Panc1 (cell line): ENCODE results near the gene GSTM5. TPM values are rescaled to one million over a fixed set of nuclear protein-coding genes. Genes with fewer than 3 reads are reported as not detected.
"Not testable (repeated sequence)": the region's sequence is repeated elsewhere in the genome, so short reads cannot be mapped to it uniquely, and the experiment has no call there.

Experiments
- ATAC-seq: fragments of 200-7000 bp; cut with Tn5 transposase; 2 replicates; pipeline ENCODE4 v1.9.1; 2020; ENCODE audit warnings: mild to moderate bottlenecking, moderate library complexity
- BruUV-seq: library from RNA; stranded (reverse); fragments of 400-500 nt; replicated peaks from 2 replicates; lab custom pipeline; 2021; lab: Mats Ljungman, UMichigan
- CTCF ChIA-PET: fragments of 300-600 bp; sonication (Branson Sonifier 250); formaldehyde crosslinking; loops from one replicate; lab custom pipeline; 2022; ENCODE audit warnings: antibody characterized with exemption; lab: Charles Lee
- POLR2A ChIA-PET: fragments of 300-600 bp; sonication (Branson Sonifier 250); formaldehyde crosslinking; loops from one replicate; lab custom pipeline; 2022; ENCODE audit warnings: antibody characterized with exemption; lab: Charles Lee
- DNase-seq: peaks from one replicate; pipeline ENCODE4 v3.0.0-alpha.2; 2010; ENCODE audit warnings: low read depth, low spot score
- H3K27ac ChIP-seq: 2 replicates; pipeline ENCODE4 v1.5.1; 2011; ENCODE audit warnings: mild to moderate bottlenecking, low read length, inconsistent platforms
- H3K27me3 ChIP-seq: fragments of 200-500 bp; sonication (Bioruptor generic); 2 replicates; pipeline ENCODE4 v1.6.0; 2014; ENCODE audit warnings: low read length, inconsistent platforms; ENCODE audit not compliant: control insufficient read depth, insufficient read depth
- H3K36me3 ChIP-seq: fragments of 200-500 bp; sonication (Bioruptor generic); 2 replicates; pipeline ENCODE4 v1.5.1; 2014; ENCODE audit warnings: inconsistent platforms, mild to moderate bottlenecking, low read length, moderate library complexity; ENCODE audit not compliant: control insufficient read depth, insufficient read depth
- H3K4me1 ChIP-seq: 2 replicates; pipeline ENCODE4 v1.5.1; 2011; ENCODE audit warnings: inconsistent platforms, mild to moderate bottlenecking, low read length, moderate library complexity; ENCODE audit not compliant: control insufficient read depth, insufficient read depth
- H3K4me3 ChIP-seq, 2 experiments: 2 replicates each; pipeline ENCODE4 v1.5.1; 2011 to 2012; ENCODE audit warnings: low read depth in 2 of 2, low read length in 2 of 2, mild to moderate bottlenecking in 2 of 2, inconsistent platforms in 1 of 2, moderate library complexity in 1 of 2
- H3K9me3 ChIP-seq: fragments of 200-500 bp; sonication (Bioruptor generic); 2 replicates; pipeline ENCODE4 v1.5.1; 2014; ENCODE audit warnings: low read depth, mild to moderate bottlenecking, inconsistent platforms, low read length, moderate library complexity; ENCODE audit not compliant: control insufficient read depth, insufficient read depth
- CTCF ChIP-seq: fragments of 450-650 bp; IDR thresholded peaks from 2 replicates; pipeline ENCODE4 v1.5.1; 2017; ENCODE audit warnings: mild to moderate bottlenecking
- POLR2AphosphoS5 ChIP-seq: IDR thresholded peaks from 2 replicates; pipeline ENCODE4 v1.6.1; 2012; ENCODE audit warnings: mild to moderate bottlenecking, low read depth, low read length, moderate library complexity
- REST ChIP-seq, 2 experiments: IDR thresholded peaks; 2 replicates each; pipeline ENCODE4 v1.6.1; 2011 to 2012; ENCODE audit warnings: low read depth in 2 of 2, control low read depth in 1 of 2, low read length in 1 of 2, mild to moderate bottlenecking in 1 of 2, moderate library complexity in 1 of 2; ENCODE audit not compliant: insufficient read depth in 1 of 2
- SIN3A ChIP-seq: IDR thresholded peaks from 2 replicates; pipeline ENCODE4 v1.6.1; 2012; ENCODE audit warnings: low read depth, mild to moderate bottlenecking, low read length, moderate library complexity, borderline replicate concordance; ENCODE audit not compliant: insufficient read depth
- TCF7L2 ChIP-seq: IDR thresholded peaks from 2 replicates; pipeline ENCODE4 v1.6.1; 2011; ENCODE audit warnings: mild to moderate bottlenecking, low read depth, low read length, inconsistent platforms
- in situ Hi-C: cut with HindIII; loops from 2 replicates; pipeline ENCODE4 v1.10.0; 2016; ENCODE audit warnings: low sequenced_read_pairs, low pct_unique_long_range_greater_than_20kb
- intact Hi-C: fragments of 100-400 bp; cut with micrococcal nuclease; formaldehyde crosslinking; loops from one replicate; pipeline ENCODE4 v1.10.0; 2022; ENCODE audit not compliant: unreplicated experiment
- total RNA-seq: library from RNA; stranded (reverse); gene quantifications from one replicate; pipeline ENCODE4 v1.2.1, GENCODE V29; 2021; ENCODE audit not compliant: unreplicated experiment

Gene GSTM5
- total RNA-seq, 1 experiment from 2014 or later, result not detected

- H3K27ac ChIP-seq, POLR2A ChIA-PET, H3K9me3 ChIP-seq, BruUV-seq, in situ Hi-C loops, ATAC-seq, H3K36me3 ChIP-seq, H3K4me1 ChIP-seq, CTCF ChIA-PET, DNase-seq, intact Hi-C loops, H3K4me3 ChIP-seq, H3K27me3 ChIP-seq: not testable (repeated sequence)
Measured at GRCh38 chr1:109673861-109674260, 38.2 kb upstream of the GSTM5 start.

- BruUV-seq, in situ Hi-C loops: not testable (repeated sequence)
Measured at GRCh38 chr1:109676683-109677381, 35.2 kb upstream of the GSTM5 start.

GRCh38 chr1:109677459-109677858 lies 34.6 kb upstream of the GSTM5 start:
- Histone ChIP-seq H3K36me3 (no peaks in the 10 kb centered on the region), H3K27ac (no peak overlapping the region), H3K9me3 (no peaks in the 10 kb centered on the region), H3K4me1 (no peaks in the 10 kb centered on the region), H3K27me3 (no peaks in the 10 kb centered on the region), H3K4me3 (no peak overlapping the region)
- TF ChIP-seq POLR2AphosphoS5, result no peak
- TF ChIP-seq REST (IDR thresholded peaks at IDR 0.05; ENCODE audit: insufficient read depth in 1 of 2, low read depth in 2 of 2, low read length in 1 of 2), result no peak
- no peak for TF ChIP-seq TCF7L2
- TF ChIP-seq CTCF, result no peak
- TF ChIP-seq SIN3A, result no peak
- intact Hi-C loops (no loop called here), in situ Hi-C loops (no loop called here)
- DNase-seq (no peak), ATAC-seq (no peak)
- CTCF ChIA-PET, result no interaction called here
- POLR2A ChIA-PET, result no interaction called here
- BruUV-seq, result no TSS peak

More at GRCh38 chr1:109676683-109677381, 35.2 kb upstream of the GSTM5 start:
- H3K27me3 ChIP-seq, H3K4me3 ChIP-seq, CTCF ChIA-PET, H3K4me1 ChIP-seq, intact Hi-C loops, H3K9me3 ChIP-seq, DNase-seq, ATAC-seq, POLR2A ChIA-PET, H3K27ac ChIP-seq, H3K36me3 ChIP-seq: not testable (repeated sequence)

- in situ Hi-C loops, H3K4me1 ChIP-seq, BruUV-seq, H3K27ac ChIP-seq, CTCF ChIA-PET, H3K4me3 ChIP-seq, H3K27me3 ChIP-seq, ATAC-seq, H3K9me3 ChIP-seq, H3K36me3 ChIP-seq, POLR2A ChIA-PET, DNase-seq, intact Hi-C loops: not testable (repeated sequence)
Measured at GRCh38 chr1:109678637-109679036, 33.4 kb upstream of the GSTM5 start.

GRCh38 chr1:109684777-109685176 lies 27.3 kb upstream of the GSTM5 start:
- H3K27ac ChIP-seq, in situ Hi-C loops, BruUV-seq, CTCF ChIA-PET, POLR2A ChIA-PET, DNase-seq, H3K4me3 ChIP-seq, intact Hi-C loops, ATAC-seq, H3K27me3 ChIP-seq, H3K9me3 ChIP-seq, H3K4me1 ChIP-seq, H3K36me3 ChIP-seq: not testable (repeated sequence)
